ENCODE measurements around the gene ANKRD33B.

- TF ChIP-seq CTCF (IDR thresholded peaks at IDR 0.05; ENCODE audit: poor library complexity), result no peak
- no peak for TF ChIP-seq EZH2phosphoT487 (IDR thresholded peaks at IDR 0.05; ENCODE audit: low read depth, severe bottlenecking, unreplicated experiment)
These were observed 102.8 kb downstream of the ANKRD33B start for GRCh38 chr5:10666531-10667299.
